GM12872 (cell line): ENCODE measurements around the gene NGEF.

Source experiments
- TF ChIP-seq, protein P1 (sequence below): IDR thresholded peaks from 3 replicates; pipeline ENCODE4 v1.5.1; 2011; ENCODE audit warnings: low read depth, mild to moderate bottlenecking, low read length, moderate library complexity; ENCODE audit not compliant: insufficient read depth

NGEF gene

DNA sequence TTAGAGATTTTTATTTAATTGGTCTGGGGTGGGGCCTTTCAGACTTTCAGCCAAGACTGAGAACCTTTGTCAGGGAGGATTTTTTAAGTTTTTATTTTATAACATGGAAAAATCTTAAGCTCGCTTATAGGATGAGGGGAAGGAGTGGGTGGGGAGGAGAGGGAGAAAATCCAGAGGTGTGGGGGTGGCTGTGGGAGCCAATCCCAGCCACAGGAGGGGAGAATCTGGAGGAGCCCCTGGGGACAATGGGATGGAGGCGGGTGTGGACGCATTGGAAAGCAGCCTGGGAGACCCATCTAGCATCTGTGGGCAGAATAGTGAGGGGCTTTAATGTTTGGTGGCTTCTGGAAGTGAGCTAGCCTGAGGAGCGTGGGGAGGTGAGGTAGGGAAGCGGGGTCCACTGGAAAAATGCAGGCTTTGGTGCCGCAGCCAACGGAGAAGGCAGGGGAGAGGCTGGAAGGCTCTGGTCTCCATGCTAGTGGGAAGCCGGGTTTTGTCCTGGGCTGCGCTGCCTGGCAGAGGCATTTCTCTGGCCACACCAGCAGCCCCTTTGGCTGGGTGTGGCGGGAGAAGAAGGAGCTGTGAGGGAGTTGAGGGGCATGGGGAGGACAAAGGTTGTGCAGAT, 35.6 kb upstream of the NGEF start:
- TF ChIP-seq, protein P1, sequence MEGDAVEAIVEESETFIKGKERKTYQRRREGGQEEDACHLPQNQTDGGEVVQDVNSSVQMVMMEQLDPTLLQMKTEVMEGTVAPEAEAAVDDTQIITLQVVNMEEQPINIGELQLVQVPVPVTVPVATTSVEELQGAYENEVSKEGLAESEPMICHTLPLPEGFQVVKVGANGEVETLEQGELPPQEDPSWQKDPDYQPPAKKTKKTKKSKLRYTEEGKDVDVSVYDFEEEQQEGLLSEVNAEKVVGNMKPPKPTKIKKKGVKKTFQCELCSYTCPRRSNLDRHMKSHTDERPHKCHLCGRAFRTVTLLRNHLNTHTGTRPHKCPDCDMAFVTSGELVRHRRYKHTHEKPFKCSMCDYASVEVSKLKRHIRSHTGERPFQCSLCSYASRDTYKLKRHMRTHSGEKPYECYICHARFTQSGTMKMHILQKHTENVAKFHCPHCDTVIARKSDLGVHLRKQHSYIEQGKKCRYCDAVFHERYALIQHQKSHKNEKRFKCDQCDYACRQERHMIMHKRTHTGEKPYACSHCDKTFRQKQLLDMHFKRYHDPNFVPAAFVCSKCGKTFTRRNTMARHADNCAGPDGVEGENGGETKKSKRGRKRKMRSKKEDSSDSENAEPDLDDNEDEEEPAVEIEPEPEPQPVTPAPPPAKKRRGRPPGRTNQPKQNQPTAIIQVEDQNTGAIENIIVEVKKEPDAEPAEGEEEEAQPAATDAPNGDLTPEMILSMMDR, result no peak

DNA sequence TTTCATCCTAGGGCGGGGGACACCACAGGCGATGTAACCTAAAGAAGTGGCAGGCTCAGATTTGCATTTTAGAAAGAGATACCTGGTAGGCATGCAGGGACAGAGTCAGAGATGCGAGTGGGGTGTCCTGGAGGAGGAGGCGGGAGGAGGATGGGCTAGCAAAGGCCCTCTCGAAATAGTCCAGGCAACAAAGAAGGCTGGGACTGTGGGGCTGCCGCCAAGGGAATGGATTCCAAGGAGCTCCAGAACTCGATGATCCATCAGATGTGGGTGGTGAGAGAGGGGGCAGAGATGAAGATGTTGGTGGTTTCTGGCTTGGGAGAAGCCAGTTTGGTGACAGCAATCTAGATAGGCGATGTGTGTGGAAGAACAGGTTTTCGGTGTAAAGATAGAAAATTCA, 34.6 kb upstream of the NGEF start:
- TF ChIP-seq, protein P1, result no peak

DNA sequence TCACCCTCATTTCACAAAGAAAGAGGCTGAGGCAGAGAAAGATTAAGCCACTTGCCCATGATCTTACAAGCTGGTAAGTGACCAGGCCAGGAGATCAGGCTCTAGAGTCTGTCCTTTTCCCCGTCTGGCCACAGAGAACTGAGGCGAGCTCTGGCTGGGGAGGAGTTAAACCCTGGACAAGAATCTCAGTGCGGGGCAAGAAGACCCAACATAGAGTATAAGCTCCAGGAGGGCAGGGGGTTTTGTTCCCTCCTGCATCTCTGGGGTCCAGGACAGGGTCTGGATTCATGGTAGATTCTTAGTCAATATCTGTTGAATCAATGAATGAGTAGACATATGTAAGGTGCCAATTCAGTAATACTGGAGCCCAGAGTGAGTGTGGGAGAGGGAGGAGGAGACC, 34.1 kb upstream of the NGEF start:
- TF ChIP-seq, protein P1, result no peak

DNA sequence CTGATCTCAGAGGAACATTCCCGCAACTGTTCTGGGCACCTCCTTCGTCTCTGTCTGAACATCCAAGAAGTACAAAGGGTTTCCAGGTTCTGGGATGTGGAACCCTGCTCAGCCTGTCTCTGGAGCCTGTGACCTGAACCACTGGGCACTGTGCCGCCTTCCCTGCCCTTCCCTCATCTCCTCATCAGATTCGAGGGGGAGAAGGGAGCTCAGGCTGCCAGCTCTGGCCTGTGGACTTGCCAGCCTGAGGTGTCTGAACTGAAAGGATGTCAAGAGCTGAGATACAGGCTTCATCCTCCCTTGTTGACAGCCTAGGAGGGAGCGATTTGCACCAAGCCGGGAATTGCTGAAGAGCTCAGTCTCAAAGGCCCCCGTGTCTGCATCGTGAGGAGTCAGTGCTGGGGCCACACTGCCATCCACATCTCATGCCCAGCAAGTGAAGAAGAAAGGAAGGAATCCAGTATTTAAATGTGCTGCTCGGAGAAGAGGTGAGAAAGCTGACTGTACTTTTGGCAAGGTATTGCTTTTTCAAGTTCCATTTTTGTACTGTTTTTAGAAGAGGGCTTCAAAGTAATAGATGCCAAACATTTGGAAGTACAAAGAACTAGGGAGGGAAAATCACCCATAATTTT, 32.0 kb upstream of the NGEF start:
- TF ChIP-seq, protein P1, result no peak

DNA sequence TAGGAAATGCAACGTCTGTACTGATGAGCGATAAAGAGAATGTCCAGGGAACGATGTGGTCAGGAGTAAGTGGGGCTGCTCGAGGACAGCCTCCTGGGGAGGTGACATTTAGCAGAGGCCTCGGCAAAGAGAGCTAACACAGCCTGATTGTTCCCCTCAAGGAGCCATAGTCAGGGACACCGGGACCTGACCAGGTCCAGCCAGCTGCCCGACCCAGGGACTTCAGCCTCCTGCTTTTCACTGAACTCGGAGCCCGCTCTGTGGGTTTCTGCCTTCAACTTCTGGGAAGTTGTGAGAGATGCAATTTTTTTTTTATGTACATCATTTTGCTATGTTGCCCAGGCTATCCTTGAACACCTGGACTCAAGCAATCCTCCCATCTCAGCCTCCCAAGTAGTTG, 29.5 kb upstream of the NGEF start:
- TF ChIP-seq, protein P1, result no peak

DNA sequence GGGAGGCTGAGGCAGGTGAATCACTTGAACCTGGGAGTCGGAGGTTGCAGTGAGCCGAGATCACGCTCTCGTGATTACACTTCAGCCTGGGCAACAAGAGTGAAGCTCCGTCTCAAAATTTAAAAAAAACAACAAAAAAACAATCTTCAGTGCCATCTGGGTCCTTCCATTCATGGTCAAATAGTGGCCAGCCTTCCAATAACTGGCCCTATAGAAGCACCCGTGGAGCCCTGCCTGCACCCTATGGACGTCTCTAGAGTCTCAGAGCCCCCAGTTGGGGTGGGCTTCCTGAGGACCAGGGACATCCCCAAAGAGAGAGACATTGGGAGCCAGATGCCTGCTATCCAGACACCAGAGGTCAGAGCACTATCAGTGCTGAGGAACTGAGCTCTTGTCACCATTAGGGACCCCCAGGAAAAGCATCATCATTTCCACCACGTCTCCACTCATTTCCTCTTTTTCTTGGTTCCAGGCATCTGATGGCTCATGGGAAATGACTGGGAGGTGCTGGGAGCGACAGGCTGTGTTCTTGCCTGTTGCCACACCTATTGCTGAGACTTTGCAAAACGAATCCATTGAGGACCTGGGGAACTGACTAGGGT, 28.8 kb upstream of the NGEF start:
- TF ChIP-seq, protein P1, result no peak

DNA sequence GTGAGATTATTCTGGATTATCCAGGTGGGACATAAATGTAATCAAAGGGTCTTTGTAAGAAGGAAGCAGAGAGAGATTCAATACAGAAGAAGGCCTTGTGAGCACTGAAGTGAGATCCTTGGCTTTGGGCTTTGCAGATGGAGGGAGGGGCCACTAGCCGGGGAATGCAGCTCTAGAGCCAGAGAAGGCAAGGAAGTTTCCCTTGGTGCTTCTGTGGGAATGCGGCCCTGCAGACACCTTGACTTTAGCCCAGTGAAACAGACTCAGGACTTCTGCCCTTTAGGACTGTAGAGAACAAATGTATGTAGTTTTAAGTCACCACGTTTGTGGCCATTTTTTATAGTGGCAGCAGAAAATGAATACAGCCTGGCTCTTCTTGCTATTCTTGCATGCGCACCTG, 27.5 kb upstream of the NGEF start:
- TF ChIP-seq, protein P1, result no peak
